ENCODE results near the gene STAG1.

- TF ChIP-seq POLR2A (IDR thresholded peaks at IDR 0.05; ENCODE audit: low read length) (no peak), GATA1 (IDR thresholded peaks at IDR 0.05; ENCODE audit: low read depth, low read length) (no peak)
These were observed 234.1 kb downstream of the STAG1 start for GRCh38 chr3:136518102-136518501.
